GM04504 (cell line): ENCODE results near the gene SLC9A1.

Source experiments
- DNase-seq: peaks from one replicate; pipeline ENCODE4 v3.0.0-alpha.2; 2012; ENCODE audit warnings: low read depth

The SLC9A1 gene

DNA sequence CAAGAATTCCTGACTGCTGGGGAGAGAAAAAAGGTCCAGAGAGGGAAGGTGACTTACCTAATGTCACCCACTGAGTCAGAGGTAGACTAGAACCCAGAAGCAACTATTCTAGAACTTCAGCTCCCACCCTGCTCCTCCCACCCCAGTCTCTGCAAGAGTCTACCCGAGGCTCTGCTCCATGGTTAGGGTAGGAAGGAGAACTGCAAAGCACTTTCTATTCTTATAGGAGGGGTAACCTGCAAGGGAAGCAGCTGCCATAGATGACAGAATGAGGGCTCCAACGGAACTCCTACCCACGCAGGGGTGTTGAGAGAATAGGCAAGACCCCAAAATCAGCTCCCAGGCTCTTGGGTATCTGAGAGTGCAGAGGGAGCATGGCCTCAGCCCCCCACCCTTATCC, 4.3 kb downstream of the SLC9A1 start:
- DNase-seq = no peak

DNA sequence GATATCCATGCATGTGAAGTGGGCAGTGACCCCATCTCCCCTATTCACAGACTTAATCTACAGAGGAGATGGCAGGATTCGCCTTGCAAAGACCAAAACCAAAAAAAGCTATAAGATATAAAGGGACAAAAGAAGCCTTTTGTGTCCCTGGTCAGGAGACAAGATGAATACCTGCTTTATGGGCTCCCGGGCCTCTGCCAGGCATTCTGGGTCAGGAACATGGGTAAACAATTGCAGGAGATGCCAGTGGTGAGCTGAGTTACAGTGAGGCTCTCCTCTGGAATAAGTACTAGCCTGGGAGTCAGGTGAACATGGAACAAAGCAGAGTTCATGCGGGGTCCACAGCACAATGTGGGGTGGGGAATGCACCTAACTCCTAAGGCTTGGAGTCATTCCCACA, 4.7 kb downstream of the SLC9A1 start:
- no peak for DNase-seq

DNA sequence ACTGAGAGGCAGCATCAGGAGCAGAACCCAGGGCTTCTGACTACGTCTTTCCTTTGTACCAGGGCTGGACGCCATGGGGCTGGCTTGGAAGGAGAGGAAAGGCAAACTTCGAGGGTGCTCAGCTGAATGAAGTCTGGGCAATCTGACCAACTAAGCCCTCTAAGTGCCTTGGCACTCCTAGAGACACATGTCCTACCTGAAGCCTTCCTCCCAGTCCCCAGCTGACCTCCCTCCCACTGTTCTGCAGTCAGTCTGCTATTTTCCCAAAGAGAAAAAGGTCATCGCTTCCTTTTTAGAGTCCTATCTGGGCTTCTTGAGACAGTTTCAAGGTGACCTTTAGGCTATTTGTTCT, 5.2 kb downstream of the SLC9A1 start:
- DNase-seq = no peak

DNA sequence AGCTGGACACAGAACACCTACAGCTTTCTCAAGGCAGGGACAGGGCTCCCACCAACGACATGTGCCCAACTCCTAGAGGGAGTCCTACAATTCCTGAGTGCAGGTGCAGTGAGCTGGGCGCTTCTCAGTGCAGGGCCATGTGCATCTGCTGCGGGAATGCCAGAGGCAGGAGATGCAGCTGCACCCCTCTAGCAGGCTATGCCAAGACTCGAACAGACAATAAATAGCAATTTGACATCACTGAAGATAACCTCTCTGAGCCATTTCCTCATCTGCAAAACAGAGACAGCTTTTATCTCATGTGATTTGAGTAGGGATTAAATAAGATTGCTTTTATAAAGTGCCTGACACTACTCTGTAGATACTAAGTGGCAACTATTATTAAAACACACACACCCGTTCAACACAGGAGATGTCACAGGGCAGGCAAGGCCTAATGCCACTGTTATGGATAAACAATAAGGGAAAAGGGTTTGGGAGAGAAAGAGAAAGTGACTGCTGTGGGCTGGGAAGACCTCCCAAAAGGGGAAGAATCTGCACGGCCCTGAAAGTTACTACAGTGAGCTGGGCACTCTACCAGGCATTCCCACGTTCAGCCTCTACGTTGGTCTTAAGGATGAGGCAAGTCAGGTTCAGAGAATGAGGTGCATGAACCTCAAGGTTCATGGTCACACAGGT, 5.7 kb downstream of the SLC9A1 start:
- no peak for DNase-seq

DNA sequence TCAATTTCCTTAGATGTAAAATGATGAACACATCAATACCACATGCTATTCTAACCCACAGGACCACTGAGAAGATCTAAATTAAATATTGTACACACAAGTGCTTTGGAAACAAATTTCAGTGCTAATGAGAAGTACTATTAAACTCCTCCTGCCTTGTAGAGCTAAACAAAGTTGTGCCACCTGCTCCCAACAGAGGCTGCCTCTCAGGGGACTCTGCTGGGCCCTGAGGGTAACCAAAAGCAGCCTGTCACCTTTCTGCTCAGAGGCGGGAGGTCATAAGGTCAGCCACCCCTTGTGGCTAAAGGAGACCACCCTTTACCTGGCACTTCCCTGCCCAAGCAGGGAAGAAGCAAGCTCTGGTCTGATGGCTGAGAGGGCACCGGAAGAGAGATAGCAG, 6.3 kb downstream of the SLC9A1 start:
- DNase-seq = no peak

DNA sequence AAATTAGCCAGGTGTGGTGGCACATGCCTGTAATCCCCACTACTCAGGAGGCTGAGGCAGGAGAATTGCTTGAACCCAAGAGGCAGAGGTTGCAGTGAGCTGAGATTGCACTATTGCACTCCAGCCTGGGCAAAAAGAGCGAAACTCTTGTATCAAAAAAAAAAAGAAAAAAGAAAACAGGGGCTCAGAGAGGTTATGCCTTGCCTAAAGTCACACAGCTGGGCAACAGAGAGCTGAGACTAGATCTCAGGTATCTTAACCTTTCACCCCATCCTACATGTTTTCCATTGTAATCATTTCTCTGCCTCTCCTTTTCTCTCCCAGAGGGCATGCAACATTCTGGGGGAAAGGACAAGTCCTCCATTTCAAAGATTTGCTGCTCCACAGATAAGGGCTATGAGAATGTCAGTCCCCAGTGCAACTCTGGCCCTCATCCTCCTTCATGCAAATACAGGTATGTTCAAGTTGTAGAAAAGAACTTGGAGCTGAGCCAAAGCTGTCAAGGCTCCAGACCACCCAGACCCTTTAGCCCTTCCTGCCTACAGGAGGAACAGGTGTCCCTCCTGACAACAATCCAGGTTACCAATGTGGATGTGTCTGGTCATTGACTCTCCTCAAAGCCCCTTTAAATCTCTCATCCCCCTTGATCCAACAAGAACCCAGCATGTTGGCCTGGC, 6.9 kb downstream of the SLC9A1 start:
- DNase-seq = no peak

DNA sequence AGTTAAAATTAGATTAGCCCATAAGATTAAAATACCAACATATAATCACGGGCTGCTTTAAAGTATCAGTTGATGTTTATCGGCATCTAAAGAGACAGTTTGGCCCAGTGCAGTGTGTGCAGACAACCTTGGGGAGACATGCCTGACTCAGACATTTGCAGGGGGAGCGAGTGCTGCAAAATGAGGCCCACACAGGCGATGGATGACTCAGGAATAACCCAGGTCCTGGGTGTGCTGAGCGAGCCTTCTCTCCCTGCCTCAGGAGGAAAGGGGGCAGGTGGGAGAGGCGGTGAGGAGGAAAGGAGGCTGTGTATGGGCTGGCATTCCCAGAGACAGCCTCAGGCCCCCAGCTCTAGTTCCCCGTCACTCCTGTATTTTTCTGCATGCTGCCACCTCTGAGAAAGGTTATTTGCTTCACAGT, 9.0 kb downstream of the SLC9A1 start:
- DNase-seq = peak; percentile 60

DNA sequence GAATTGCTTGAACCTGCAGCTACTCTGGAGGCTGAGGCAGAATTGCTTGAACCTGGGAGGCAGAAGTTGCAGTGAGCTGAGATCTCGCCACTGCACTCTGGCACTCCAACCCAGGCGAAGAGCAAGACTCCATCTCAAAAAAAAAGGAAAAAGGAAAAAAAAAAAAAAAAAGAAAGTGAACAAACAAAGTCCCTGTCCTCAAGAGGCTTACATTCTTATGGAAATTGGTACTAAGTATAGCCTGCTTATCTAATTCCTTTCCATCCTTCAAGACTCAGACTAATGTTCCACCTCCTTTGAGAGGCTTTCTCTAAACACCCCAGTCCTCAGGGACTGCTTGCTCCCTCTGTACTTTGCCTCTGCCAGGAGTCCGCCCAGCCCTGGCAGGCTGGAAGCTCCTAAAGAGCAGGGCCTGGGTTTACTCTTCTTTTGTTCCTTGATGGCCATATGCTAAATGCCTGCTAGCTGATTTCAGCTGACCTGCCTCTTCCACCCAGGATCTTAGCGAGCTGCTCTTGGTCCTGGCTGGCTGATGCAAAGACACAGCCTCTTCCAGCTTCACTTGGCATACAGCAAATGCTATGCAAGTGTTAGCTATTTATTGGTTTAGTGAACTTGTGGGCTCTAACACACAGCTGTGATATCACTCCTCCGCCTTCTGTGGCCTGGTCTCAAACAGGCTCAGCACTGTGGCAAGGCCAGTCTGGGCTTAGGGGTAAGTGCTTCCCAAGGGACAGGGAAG, 9.8 kb downstream of the SLC9A1 start:
- no peak for DNase-seq

DNA sequence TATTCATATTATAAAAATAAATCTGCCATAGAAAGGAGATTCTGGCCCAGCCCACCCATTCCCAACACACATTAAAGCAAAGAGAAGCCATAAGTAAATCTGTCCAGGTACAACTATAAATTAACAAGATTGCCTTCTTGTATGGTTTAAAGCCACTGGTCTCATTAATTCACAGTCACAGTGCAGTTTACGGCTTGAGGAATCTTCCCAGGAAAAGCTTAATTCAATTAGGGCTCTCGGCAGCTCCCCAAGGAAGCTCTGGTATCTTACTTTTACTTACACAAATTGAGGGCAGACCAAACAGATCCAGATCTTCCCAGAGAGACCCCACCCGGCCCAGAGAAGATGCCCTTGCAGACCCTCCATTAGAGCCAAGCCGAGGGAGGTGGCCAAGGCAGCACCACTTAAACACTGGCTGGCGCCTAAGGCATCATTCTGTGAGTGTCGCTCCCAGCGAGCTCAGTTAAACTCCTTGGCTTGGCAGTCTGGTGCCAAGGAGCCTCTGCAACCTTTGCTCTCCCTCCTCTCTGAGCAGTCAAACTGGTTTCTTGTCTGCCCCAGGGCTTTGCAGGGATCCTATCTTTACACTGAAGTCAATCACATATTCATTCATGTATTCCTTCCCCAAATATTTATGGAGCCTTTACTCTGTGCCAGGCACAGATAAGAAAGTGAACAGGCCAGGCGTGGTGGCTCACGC, 10.7 kb downstream of the SLC9A1 start:
- no peak for DNase-seq

DNA sequence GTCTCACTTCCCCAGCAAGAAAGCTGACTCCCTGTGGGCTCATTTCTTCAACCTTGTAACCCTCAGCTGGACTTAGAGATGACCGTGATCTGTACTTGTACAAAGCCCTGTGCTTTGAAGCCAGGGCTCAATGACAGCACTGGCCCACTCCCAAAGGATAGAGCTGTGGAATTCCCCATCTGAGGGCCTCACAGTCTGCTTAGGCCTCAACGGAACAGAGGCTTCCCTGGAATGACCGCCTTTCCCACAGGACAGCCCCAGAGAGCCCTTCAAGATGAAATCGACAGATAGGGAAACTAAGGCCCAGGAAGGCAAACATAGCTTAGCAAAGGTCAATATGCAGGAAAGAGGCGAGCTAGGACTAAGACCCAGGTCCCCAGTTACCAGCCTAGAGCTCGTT, 11.5 kb downstream of the SLC9A1 start:
- no peak for DNase-seq

DNA sequence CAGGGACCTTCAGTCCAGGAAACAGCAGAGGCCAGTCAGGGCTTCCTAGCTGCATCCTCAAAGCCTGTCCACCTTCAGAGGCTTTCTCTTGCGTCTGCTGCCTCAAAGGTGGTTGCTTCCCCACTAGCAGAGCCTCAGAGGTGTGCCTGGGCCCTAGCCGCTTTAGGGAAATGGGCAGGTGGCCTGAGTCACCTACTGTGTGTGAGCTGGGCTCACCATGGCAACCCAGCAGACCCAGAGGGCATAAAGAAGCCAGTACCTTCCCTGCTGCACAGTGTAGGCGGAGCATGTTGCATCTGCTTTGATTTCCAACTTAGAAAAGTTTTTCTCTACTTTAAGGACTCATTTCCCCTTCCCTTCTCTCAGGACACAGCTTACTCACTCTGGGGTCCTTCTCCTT, 12.5 kb downstream of the SLC9A1 start:
- DNase-seq = no peak

DNA sequence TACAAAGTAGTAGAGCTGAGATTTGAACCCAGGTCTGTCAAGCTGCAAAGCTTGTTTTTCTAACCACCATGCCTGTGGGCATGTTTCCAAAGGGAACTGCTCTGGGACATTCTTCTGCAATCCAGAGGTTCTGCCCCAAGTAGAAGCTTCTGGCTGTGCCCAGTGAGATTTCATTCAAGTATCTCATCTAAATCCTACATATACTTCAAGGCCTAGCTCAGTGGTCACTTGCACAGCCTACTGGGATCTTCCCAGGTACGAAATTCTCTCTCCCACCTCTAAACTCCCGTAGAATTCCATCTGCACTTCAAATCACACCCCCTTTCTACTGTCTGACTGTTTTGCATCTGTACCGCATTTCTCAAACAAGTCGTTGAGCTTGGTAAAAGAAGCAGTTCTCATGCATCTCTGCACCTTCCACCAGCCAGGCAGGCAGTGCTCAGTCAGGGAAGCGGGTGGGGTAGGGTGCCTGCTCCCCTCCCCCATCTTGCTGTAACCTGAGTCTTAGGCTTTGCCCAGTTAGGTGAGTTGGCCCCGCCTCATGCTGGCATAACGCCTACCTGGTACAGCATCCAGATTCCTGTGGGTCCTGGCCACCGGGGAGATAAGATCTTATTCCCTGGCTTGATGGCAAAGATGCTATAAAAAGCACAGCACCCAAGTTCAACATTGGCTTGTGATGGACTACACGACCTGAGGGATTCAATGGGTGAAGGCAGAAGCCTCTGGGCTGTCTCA, 13.5 kb downstream of the SLC9A1 start:
- DNase-seq = no peak

DNA sequence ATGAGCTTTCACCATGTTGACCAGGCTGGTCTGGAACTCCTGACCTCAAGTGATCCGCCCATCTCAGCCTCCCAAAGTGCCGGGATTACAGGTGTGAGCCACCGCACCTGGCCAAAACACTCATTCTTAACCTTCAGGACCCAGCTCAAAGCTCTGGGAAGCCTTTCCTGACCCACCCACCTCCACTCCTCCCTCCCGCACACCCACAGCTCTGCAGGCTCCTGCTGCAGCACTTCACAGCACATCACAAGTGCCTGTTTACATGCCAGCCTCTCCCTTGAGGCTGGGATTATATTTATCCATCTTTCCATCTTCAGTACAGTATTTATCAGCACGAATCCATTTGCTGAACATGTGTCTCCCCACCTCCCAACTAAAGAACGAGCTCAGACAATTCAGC, 14.9 kb downstream of the SLC9A1 start:
- no peak for DNase-seq

DNA sequence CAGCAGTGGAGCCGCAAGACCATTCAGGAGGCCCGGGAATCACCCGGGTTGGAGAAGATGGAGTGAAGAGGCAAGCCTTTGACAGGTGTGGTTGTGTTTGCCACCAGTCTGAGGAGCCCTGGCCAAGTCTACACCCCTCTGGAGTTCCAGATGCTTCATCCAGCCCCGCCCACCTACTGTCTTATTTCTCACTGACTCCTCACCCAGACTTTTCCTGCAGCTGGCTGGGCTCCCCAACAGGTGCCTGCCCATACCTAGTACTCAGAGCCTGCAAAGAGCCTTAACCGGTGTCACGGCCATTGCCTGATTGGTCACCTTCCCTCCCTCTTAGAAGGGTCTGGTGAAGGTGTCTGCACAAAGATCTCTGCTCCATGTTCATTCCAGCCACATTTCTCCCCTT, 16.0 kb downstream of the SLC9A1 start:
- no peak for DNase-seq

DNA sequence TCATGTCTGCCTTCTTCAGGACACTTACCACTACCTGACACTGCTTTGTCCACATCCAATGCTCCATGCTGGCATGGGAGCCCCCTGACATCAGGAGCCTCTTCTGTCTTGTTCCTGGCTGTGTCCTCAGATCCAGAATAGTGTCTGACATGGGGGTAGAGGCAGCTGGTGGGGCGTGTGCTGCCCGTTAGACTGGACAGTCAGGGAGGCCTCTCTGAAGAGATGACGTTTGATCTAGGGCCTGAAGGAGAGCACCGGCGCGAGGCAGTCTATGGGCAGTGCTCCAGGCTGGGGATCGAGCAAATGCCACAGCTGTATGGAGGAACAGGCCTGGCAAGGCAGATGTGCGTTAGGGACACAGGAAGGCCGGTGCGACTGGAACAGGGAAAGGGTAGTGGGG, 16.6 kb downstream of the SLC9A1 start:
- no peak for DNase-seq

DNA sequence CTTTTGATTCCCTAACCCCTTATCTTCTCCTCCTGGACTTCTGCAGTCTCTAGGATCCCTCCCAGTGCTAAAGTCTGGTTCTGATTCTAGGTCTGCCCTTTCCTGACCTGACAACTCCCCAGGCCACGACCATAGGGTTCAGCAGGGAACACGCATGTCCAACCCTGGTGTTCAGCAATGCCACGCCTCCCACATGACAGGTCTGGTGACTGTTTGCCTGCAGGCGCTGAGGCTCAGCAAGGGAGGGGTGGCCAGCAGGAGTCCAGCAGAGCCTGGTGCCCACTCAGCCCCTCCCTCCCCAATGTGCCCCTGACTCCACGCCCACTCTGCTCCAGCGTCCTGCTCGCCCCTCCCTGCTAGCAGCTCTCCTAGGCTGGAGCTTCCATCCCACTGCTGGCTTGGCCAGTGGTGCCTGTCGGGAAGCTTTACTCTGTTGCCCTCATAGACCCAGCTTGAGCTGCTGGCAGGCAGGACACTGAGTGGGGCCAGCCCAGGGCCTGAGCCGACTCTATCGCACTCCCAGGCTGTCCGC, 17.3 kb downstream of the SLC9A1 start:
- no peak for DNase-seq

DNA sequence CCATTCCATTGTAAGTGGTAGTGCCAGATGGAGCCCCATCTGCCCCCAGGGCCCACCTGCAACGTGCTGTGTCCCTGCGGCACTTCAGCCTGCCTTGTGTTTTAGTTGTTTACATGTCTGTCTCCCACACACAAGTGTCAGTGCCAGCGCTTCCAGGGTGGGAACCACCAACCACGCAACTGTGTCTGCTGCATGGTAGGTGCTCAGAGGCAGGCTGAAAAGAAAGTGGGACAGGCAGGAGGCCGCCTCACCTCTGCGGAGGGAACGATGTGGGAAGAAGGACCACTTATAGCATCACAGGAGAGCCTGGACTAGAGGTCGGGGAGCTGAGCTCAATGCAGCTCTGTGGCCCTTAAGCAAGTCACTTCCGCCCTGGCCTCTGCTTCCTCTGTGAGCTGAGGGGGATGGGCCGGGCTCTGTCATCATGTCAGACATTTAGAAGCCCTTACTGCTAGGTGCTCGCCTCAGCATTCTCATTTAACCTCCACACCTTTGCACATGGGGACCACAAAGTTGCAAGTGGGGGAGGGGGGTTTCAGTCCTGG, 17.9 kb downstream of the SLC9A1 start:
- no peak for DNase-seq

DNA sequence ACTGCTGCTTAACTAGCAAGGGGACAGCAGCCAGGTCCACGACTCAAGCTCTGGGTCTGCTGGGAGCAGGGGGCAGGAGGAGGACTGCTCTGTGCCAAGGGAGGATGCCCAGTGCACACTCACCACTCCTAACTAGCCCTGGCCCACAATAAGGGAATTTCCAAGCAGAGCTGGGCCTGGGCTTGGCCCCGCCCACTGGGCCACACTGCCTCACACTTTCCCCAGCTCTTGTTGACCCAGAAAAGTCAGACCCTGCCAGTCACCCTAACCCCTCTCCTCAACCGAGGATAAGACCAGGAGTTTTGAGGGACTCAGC, 18.7 kb downstream of the SLC9A1 start:
- DNase-seq = no peak

DNA sequence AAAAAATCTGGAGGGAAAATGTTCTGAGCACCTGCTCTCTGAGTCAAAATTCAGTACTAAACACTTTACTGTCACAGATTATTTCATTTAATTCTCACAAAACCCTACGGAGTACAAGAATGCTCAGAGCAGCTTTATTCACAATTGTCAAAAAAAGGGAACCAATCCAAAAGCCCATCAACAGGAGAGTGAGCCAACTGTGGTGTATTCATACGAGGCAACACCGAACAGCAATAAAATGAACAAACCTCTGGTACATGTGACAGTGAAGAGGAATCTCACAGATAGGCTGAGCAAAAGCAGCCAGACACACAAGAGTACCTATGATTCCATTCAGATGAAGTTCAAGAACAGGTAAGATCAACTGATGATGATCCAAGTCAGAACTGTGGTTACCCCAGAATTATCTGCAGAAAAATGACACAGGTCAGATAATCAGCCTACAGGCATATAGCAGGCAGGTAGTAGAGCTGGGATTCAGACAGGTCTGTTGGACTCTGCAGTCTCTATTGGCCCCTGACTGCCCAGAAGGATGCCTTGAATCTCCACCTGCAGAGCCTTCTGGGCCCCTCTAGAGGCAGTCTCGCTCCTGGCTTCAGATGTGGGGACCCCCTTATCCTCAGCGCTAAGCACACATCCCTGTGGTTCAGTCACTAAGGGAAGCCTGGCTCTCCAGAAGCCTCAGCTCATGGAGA, 19.2 kb downstream of the SLC9A1 start:
- no peak for DNase-seq

DNA sequence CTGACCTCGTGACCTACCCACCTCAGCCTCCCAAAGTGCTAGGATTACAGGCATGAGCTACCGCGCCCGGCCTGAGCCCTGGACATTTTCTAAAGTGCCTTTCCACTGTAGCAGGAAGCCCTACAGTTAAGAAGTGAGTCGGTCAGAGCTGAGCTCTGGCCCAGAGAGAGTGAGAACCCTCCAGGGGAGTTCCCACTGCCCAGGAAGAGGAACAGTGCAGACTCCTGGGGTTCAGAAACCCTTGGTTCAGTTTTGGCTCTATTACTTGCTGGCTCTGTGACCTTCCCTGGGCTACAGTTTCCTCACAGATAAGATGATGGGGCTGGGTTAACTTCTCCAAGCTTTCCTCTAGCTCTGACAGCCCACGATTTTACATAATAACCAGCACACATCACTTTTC, 20.9 kb downstream of the SLC9A1 start:
- DNase-seq = no peak

DNA sequence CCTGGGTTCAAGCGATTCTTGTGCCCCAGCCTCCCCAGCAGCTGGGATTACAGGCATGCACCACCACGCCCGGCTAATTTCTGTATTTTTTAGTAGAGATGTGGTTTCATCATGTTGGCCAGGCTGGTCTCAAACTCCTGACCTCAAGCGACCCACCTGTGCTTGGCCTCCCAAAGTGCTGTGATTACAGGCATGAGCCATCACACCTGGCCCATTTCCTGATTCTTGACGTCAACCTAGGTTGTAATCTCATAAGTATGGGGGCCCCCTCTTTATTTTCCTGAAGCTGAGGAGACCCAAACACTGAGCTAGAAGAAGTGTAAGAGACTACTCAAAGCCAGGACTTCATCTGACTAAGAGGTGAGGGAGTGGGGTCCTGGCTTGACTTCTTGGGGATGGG, 21.8 kb downstream of the SLC9A1 start:
- no peak for DNase-seq
